ENCODE results near the gene SNX25.

DNA sequence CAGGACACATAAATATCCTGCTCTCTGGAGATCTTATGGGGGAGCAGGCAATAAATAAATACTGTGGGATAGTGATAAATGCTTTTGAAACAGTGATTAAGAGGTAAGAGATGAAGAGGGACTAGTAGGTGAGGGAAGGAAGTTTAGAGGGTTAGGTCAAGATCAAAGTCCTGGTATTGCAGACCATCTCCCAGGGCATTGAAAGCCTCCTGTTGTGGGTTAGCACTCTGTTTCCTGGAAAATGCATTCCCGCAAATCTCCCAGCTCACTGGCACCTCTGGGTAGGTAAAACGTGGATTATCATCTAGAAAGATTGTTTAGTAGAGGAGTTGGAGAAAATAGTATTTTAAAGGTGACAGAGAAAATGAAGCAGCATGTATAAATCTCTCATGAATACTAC, 2.2 kb downstream of the SNX25 start:
- TF ChIP-seq ZNF24 (tag by site-specific recombination; IDR thresholded peaks at IDR 0.05) (no peak), ZNF747 (tag by site-specific recombination; IDR thresholded peaks at IDR 0.05) (no peak), REST (tag by site-specific recombination; IDR thresholded peaks at IDR 0.05) (no peak), YY1 (tag by site-specific recombination; IDR thresholded peaks at IDR 0.05) (no peak), ZNF146 (tag by site-specific recombination; IDR thresholded peaks at IDR 0.05) (no peak)
- TF ChIP-seq, protein P1, sequence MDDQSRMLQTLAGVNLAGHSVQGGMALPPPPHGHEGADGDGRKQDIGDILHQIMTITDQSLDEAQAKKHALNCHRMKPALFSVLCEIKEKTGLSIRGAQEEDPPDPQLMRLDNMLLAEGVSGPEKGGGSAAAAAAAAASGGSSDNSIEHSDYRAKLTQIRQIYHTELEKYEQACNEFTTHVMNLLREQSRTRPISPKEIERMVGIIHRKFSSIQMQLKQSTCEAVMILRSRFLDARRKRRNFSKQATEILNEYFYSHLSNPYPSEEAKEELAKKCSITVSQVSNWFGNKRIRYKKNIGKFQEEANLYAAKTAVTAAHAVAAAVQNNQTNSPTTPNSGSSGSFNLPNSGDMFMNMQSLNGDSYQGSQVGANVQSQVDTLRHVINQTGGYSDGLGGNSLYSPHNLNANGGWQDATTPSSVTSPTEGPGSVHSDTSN (CRISPR knock-in tag; IDR thresholded peaks at IDR 0.05), result no peak
